HepG2 (cell line): ENCODE data around the gene TNFAIP3. TPM values are rescaled to one million over a fixed set of nuclear protein-coding genes. Genes with fewer than 3 reads are reported as not detected.

ENCODE experiments used
- ATAC-seq: fragments of 200-7000 bp; cut with Tn5 transposase; 3 replicates; pipeline ENCODE4 v1.9.1; 2020; ENCODE audit warnings: mild to moderate bottlenecking, moderate library complexity
- BruUV-seq: library from RNA; stranded (reverse); fragments of 400-500 nt; replicated peaks from 2 replicates; lab custom pipeline; 2021; lab: Mats Ljungman, UMichigan
- CTCF ChIA-PET: fragments of 300-600 bp; formaldehyde crosslinking; extraction: SDS; loops from one replicate; lab custom pipeline; 2021; ENCODE audit warnings: low total read pairs, inconsistent platforms, low intra/inter-chr PET ratio; lab: Yijun Ruan, JAX
- POLR2A ChIA-PET: fragments of 350-600 bp; sonication (Branson Sonifier 250); formaldehyde crosslinking; loops from one replicate; lab custom pipeline; 2020; ENCODE audit warnings: antibody characterized with exemption, inconsistent platforms; lab: Yijun Ruan, JAX
- DNase-seq: peaks from one replicate; pipeline ENCODE4 v3.0.0-alpha.2; 2015; ENCODE audit warnings: low spot score
- FAIRE-seq: peaks from 3 replicates; lab custom pipeline; 2011; peaks lifted over from hg19 to GRCh38; lab: Jason Lieb, UNC
- H2AFZ ChIP-seq: one replicate; pipeline ENCODE4 v1.6.1; 2011; ENCODE audit warnings: low read length, inconsistent platforms
- H3K27ac ChIP-seq: fragments of 300-600 bp; 3 replicates; pipeline ENCODE4 v1.8.0; 2011; ENCODE audit warnings: mixed run types, mild to moderate bottlenecking, mixed read lengths, low read length, inconsistent platforms; ENCODE audit not compliant: insufficient read depth; ENCODE audit errors: extremely low read length
- H3K27me3 ChIP-seq, 2 experiments: fragments of 200-600 bp in 1 of 2; 2 replicates in 1 of 2; 3 replicates in 1 of 2; pipeline versions ENCODE4 v1.6.0 to v1.8.0; 2011; ENCODE audit warnings: low read length in 2 of 2, mild to moderate bottlenecking in 2 of 2, moderate library complexity in 2 of 2, inconsistent platforms in 1 of 2; ENCODE audit not compliant: insufficient read depth in 2 of 2, control insufficient read depth in 1 of 2
- H3K36me3 ChIP-seq, 2 experiments: fragments of 200-600 bp in 1 of 2; replicated peaks in 1 of 2; 2 replicates in 1 of 2; 3 replicates in 1 of 2; pipeline versions ENCODE4 v1.5.1 to v1.8.0; 2011; ENCODE audit warnings: low read length in 2 of 2, inconsistent platforms in 1 of 2; ENCODE audit not compliant: insufficient read depth in 2 of 2, control insufficient read depth in 1 of 2
- H3K4me1 ChIP-seq: 2 replicates; pipeline ENCODE4 v1.5.1; 2012; ENCODE audit warnings: low read length, inconsistent platforms; ENCODE audit not compliant: insufficient read depth
- H3K4me2 ChIP-seq: 2 replicates; pipeline ENCODE4 v1.6.0; 2011; ENCODE audit warnings: low read depth, low read length, inconsistent platforms
- H3K4me3 ChIP-seq, 3 experiments: fragments of 200-600 bp in 1 of 3; sonication (generic), shearing (Covaris generic) in 1 of 3; replicated peaks in 1 of 3; 2 replicates each; pipeline ENCODE4 v1.5.1; 2011 to 2016; ENCODE audit warnings: low read length in 3 of 3, inconsistent platforms in 2 of 3, low read depth in 2 of 3, mild to moderate bottlenecking in 2 of 3, control low read depth in 1 of 3, mixed read lengths in 1 of 3; ENCODE audit not compliant: insufficient read depth in 1 of 3
- H3K79me2 ChIP-seq: one replicate; pipeline ENCODE4 v1.6.1; 2011; ENCODE audit warnings: low read length, inconsistent platforms; ENCODE audit not compliant: insufficient read depth
- H3K9ac ChIP-seq: 2 replicates; pipeline ENCODE4 v1.6.0; 2011; ENCODE audit warnings: mild to moderate bottlenecking, low read depth, low read length, inconsistent platforms; ENCODE audit not compliant: insufficient read depth
- H3K9me3 ChIP-seq: 2 replicates; pipeline ENCODE4 v1.5.1; 2012; ENCODE audit warnings: mild to moderate bottlenecking, low read length
- H4K20me1 ChIP-seq: 2 replicates; pipeline ENCODE4 v1.6.0; 2011; ENCODE audit warnings: inconsistent platforms, mild to moderate bottlenecking, low read length, moderate library complexity; ENCODE audit not compliant: insufficient read depth
- ARID5B ChIP-seq: IDR thresholded peaks from 2 replicates; pipeline ENCODE4 v1.4.0; 2020; ENCODE audit warnings: mild to moderate bottlenecking, missing genetic modification reagents
- BCL6 ChIP-seq: IDR thresholded peaks from 2 replicates; pipeline ENCODE4 v1.6.1; 2016; ENCODE audit warnings: missing genetic modification reagents, missing compliant biosample characterization
- ELF3 ChIP-seq: IDR thresholded peaks from 2 replicates; pipeline ENCODE4 v1.6.1; 2016; ENCODE audit warnings: missing genetic modification reagents, missing compliant biosample characterization
- EP300 ChIP-seq, 3 experiments: sonication (generic) in 1 of 3; formaldehyde crosslinking in 1 of 3; IDR thresholded peaks; 2 replicates each; pipeline versions ENCODE4 v1.5.1 to v1.6.1; 2011 to 2020; ENCODE audit warnings: low read depth in 2 of 3, low read length in 2 of 3, borderline replicate concordance in 1 of 3, improper control_type of control experiment in 1 of 3, mild to moderate bottlenecking in 1 of 3, missing genetic modification reagents in 1 of 3, moderate library complexity in 1 of 3
- FOXA1 ChIP-seq, 2 experiments: fragments of 450-650 bp in 1 of 2; sonication (generic) in 1 of 2; formaldehyde crosslinking in 1 of 2; IDR thresholded peaks; 2 replicates each; pipeline versions ENCODE4 v1.4.0 to v1.6.1; 2016 to 2020; ENCODE audit warnings: missing genetic modification reagents in 1 of 2
- MTF1 ChIP-seq: sonication (generic); formaldehyde crosslinking; IDR thresholded peaks from 2 replicates; pipeline ENCODE4 v1.5.0; 2020; ENCODE audit warnings: missing genetic modification reagents
- NFIB ChIP-seq: sonication (generic); formaldehyde crosslinking; IDR thresholded peaks from 2 replicates; pipeline ENCODE4 v1.9.0; 2021; ENCODE audit warnings: missing genetic modification reagents, mild to moderate bottlenecking, borderline replicate concordance
- RARA ChIP-seq: IDR thresholded peaks from 2 replicates; pipeline ENCODE4 v1.6.1; 2016; ENCODE audit warnings: missing genetic modification reagents, missing compliant biosample characterization
- REXO4 ChIP-seq: sonication (generic); formaldehyde crosslinking; IDR thresholded peaks from 2 replicates; pipeline ENCODE4 v1.8.0; 2022; ENCODE audit warnings: missing genetic modification reagents, mild to moderate bottlenecking, borderline replicate concordance
- SAP130 ChIP-seq: IDR thresholded peaks from 2 replicates; pipeline ENCODE4 v1.6.1; 2016; ENCODE audit warnings: low read depth
- SMAD9 ChIP-seq: sonication (generic); formaldehyde crosslinking; IDR thresholded peaks from 2 replicates; pipeline ENCODE4 v1.5.1; 2020; ENCODE audit warnings: mild to moderate bottlenecking, missing genetic modification reagents
- SP2 ChIP-seq: sonication (generic); formaldehyde crosslinking; IDR thresholded peaks from 2 replicates; pipeline ENCODE4 v1.5.1; 2020; ENCODE audit warnings: mild to moderate bottlenecking, missing genetic modification reagents
- TAF15 ChIP-seq: fragments of 200-400 bp; formaldehyde crosslinking; IDR thresholded peaks from one replicate; pipeline ENCODE4 v1.6.1; 2018; ENCODE audit warnings: mild to moderate bottlenecking, low read depth, low read length; ENCODE audit not compliant: poor library complexity, severe bottlenecking
- ZNF512 ChIP-seq: sonication (generic); formaldehyde crosslinking; IDR thresholded peaks from 2 replicates; pipeline ENCODE4 v1.4.0; 2020; ENCODE audit warnings: mild to moderate bottlenecking, missing genetic modification reagents
- WGBS: methylation state at CpG from one replicate; pipeline ENCODE4 v1.1.6; 2017; ENCODE audit warnings: low lambda C conversion rate; 5-methylcytosine and 5-hydroxymethylcytosine counted together
- in situ Hi-C: cut with HindIII; loops from 2 replicates; pipeline ENCODE4 v1.10.0; 2017; ENCODE audit warnings: low pct_unique_long_range_greater_than_20kb; ENCODE audit not compliant: extremely low pct_ligation_motif_present
- intact Hi-C: fragments of 100-400 bp; cut with micrococcal nuclease; formaldehyde crosslinking; loops from one replicate; pipeline ENCODE4 v1.10.0; 2022; ENCODE audit not compliant: unreplicated experiment
- polyA plus RNA-seq, 8 experiments: library from polyadenylated mRNA; depleted of rRNA in 3 of 8; stranded (reverse) in 7 of 8; unstranded in 1 of 8; fragments of >200 nt; fragmentation: Illumina TruSeq in 4 of 8; extraction: Trizol in 4 of 8; gene quantifications; 2 replicates each; pipeline versions ENCODE4 v1.2.1 to v1.2.3, GENCODE V29; 2011 to 2016; ENCODE audit warnings: low read depth in 4 of 8, missing spikeins in 1 of 8, mixed read lengths in 1 of 8; ENCODE audit not compliant: insufficient read depth in 1 of 8
- total RNA-seq, 5 experiments: library from RNA; depleted of rRNA; stranded (reverse); fragments of >200 nt; fragmentation: Illumina TruSeq; extraction: Trizol; gene quantifications; 2 replicates each; pipeline ENCODE4 v1.2.3, GENCODE V29; 2016; ENCODE audit warnings: low read depth in 1 of 5
- TF ChIP-seq, protein P1 (sequence below): sonication (generic); formaldehyde crosslinking; IDR thresholded peaks from 2 replicates; pipeline ENCODE4 v1.4.0; 2020; ENCODE audit warnings: missing genetic modification reagents, borderline replicate concordance
- TF ChIP-seq, protein P2 (sequence below): fragments of 450-650 bp; IDR thresholded peaks from 2 replicates; pipeline ENCODE4 v1.6.1; 2017

The TNFAIP3 gene
- total and polyA plus RNA-seq, 2 of the 13 experiments (the other 11 are each of a cell fraction or from before 2014, with no cell fraction given): 28.2 to 47.1 TPM

GRCh38 chr6:137848672-137849071, 18.4 kb upstream of the TNFAIP3 start:
- ChIA-PET POLR2A (interaction anchor here (1.3 to 1.7 kb wide), 2 partner anchors 38 to 54 kb away, joined by 3 to 5 read pairs; no protein-coding TSS in a partner anchor), CTCF (no interaction called here)
- Histone ChIP-seq H2AFZ (no peak overlapping the region), H3K36me3 (no peaks in the 10 kb centered on the region), H3K79me2 (no peaks in the 10 kb centered on the region), H3K4me3 (no peak overlapping the region), H3K9ac (no peak overlapping the region), H3K9me3 (no peaks in the 10 kb centered on the region), H3K27ac (no peak overlapping the region), H3K27me3 (no peaks in the 10 kb centered on the region), H3K4me1 (peaks cover 49% of the 10 kb centered on the region), H3K4me2 (0 out of 2 replicates have a peak overlapping the region, but pooled peaks have one; percentile 4), H4K20me1 (no peaks in the 10 kb centered on the region)
- intact Hi-C loops (no loop called here), in situ Hi-C loops (no loop called here)
- no TSS peak for BruUV-seq
- WGBS: 49% methylated on average over 3 of the region's 3 CpGs
- DNase-seq (peak; percentile 78), FAIRE-seq (no peak), ATAC-seq (peak; percentile 61; the same call in 2 of the 3 replicates)
- TF ChIP-seq SMAD9 (CRISPR knock-in tag): no peak
- TF ChIP-seq, protein P1, sequence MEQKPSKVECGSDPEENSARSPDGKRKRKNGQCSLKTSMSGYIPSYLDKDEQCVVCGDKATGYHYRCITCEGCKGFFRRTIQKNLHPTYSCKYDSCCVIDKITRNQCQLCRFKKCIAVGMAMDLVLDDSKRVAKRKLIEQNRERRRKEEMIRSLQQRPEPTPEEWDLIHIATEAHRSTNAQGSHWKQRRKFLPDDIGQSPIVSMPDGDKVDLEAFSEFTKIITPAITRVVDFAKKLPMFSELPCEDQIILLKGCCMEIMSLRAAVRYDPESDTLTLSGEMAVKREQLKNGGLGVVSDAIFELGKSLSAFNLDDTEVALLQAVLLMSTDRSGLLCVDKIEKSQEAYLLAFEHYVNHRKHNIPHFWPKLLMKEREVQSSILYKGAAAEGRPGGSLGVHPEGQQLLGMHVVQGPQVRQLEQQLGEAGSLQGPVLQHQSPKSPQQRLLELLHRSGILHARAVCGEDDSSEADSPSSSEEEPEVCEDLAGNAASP: peak; percentile 87
- TF ChIP-seq BCL6 (CRISPR knock-in tag): peak; percentile 67; the same call in 1 of the 2 replicates
- TF ChIP-seq NFIB: no peak
- no peak for TF ChIP-seq SP2
- TF ChIP-seq ZNF512 (CRISPR knock-in tag): no peak
- TF ChIP-seq EP300 (IDR thresholded peaks at IDR 0.05; ENCODE audit: low read depth in 2 of 2, low read length in 2 of 2): peak in 1 of 2 experiments; percentile 57; a peak in 1 of 4 replicates
- no peak for TF ChIP-seq EP300 (CRISPR knock-in tag; IDR thresholded peaks at IDR 0.05; ENCODE audit: borderline replicate concordance)
- peak; percentile 58; the same call in 1 of the 2 replicates for TF ChIP-seq RARA (CRISPR knock-in tag)
- TF ChIP-seq ELF3: 0 out of 2 replicates have a peak, but pooled peaks have one; percentile 29
- TF ChIP-seq ARID5B (CRISPR knock-in tag): peak; percentile 87
- no peak for TF ChIP-seq TAF15
- TF ChIP-seq, protein P2, sequence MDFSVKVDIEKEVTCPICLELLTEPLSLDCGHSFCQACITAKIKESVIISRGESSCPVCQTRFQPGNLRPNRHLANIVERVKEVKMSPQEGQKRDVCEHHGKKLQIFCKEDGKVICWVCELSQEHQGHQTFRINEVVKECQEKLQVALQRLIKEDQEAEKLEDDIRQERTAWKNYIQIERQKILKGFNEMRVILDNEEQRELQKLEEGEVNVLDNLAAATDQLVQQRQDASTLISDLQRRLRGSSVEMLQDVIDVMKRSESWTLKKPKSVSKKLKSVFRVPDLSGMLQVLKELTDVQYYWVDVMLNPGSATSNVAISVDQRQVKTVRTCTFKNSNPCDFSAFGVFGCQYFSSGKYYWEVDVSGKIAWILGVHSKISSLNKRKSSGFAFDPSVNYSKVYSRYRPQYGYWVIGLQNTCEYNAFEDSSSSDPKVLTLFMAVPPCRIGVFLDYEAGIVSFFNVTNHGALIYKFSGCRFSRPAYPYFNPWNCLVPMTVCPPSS: no peak
- no peak for TF ChIP-seq FOXA1 (IDR thresholded peaks at IDR 0.05)
- peak; percentile 53 for TF ChIP-seq FOXA1 (CRISPR knock-in tag; IDR thresholded peaks at IDR 0.05)
- TF ChIP-seq SAP130 (CRISPR knock-in tag): peak; percentile 42; the same call in 1 of the 2 replicates
- TF ChIP-seq REXO4 (CRISPR knock-in tag): no peak
- TF ChIP-seq MTF1 (CRISPR knock-in tag): no peak
